Kidney capillary endothelial cell (primary cell): Measurements from ENCODE around the gene NANOS1.

Experiments
- DNase-seq: peaks from one replicate; pipeline ENCODE4 v3.0.0-alpha.2; 2018; ENCODE audit warnings: low spot score

The NANOS1 gene

GRCh38 chr10:119060107-119060506, 30.6 kb downstream of the NANOS1 start:
- no peak for DNase-seq

- DNase-seq, result no peak
Observed at GRCh38 chr10:119061352-119061751, 31.8 kb downstream of the NANOS1 start.

- no peak for DNase-seq
Observed at GRCh38 chr10:119061926-119062325, 32.4 kb downstream of the NANOS1 start.

GRCh38 chr10:119070395-119071165, 41.1 kb downstream of the NANOS1 start:
- no peak for DNase-seq

GRCh38 chr10:119073584-119073983, 44.1 kb downstream of the NANOS1 start:
- DNase-seq, result no peak

GRCh38 chr10:119078422-119079179, 49.1 kb downstream of the NANOS1 start:
- peak; percentile 18 for DNase-seq

GRCh38 chr10:119079599-119080520, 50.3 kb downstream of the NANOS1 start:
- peak; percentile 52 for DNase-seq

- peak; percentile 95 for DNase-seq
Observed at GRCh38 chr10:119080521-119081259, 51.2 kb downstream of the NANOS1 start, which contains the start of gene EIF3A. TSS of gene EIF3A (minus strand) at chr10:119080817. CDS start at chr10:119080676, 141 bp downstream.
